H9 (cell line): ENCODE data around the gene ABHD17C. TPM values are rescaled to one million over a fixed set of nuclear protein-coding genes. Genes with fewer than 3 reads are reported as not detected.

Source experiments
- DNase-seq: peaks from one replicate; pipeline ENCODE4 v3.0.0-alpha.2; 2017
- H2AFZ ChIP-seq: one replicate; pipeline ENCODE4 v1.6.1; 2013; ENCODE audit warnings: mild to moderate bottlenecking, low read length, control low read depth, moderate library complexity
- H2AK5ac ChIP-seq: 2 replicates; pipeline ENCODE4 v1.6.1; 2013; ENCODE audit warnings: low read length, control low read depth, mixed read lengths; ENCODE audit not compliant: insufficient read length
- H2BK120ac ChIP-seq: one replicate; pipeline ENCODE4 v1.6.1; 2013; ENCODE audit warnings: low read depth, mild to moderate bottlenecking, low read length, control low read depth, inconsistent platforms; ENCODE audit not compliant: poor library complexity, severe bottlenecking
- H2BK12ac ChIP-seq: 2 replicates; pipeline ENCODE4 v1.6.1; 2013; ENCODE audit warnings: low read length, control low read depth, mixed read lengths, low read depth; ENCODE audit not compliant: insufficient read length
- H2BK15ac ChIP-seq: 2 replicates; pipeline ENCODE4 v1.6.1; 2013; ENCODE audit warnings: low read depth, low read length, control low read depth
- H2BK20ac ChIP-seq: one replicate; pipeline ENCODE4 v1.6.1; 2013; ENCODE audit warnings: low read depth, mild to moderate bottlenecking, low read length, control low read depth, inconsistent platforms; ENCODE audit not compliant: poor library complexity, severe bottlenecking
- H2BK5ac ChIP-seq: 2 replicates; pipeline ENCODE4 v1.6.1; 2013; ENCODE audit warnings: low read length, control low read depth, mixed read lengths; ENCODE audit not compliant: insufficient read length
- H3K14ac ChIP-seq: 2 replicates; pipeline ENCODE4 v1.6.1; 2013; ENCODE audit warnings: low read length, control low read depth; ENCODE audit not compliant: insufficient read depth
- H3K18ac ChIP-seq: 2 replicates; pipeline ENCODE4 v1.6.1; 2013; ENCODE audit warnings: low read depth, mild to moderate bottlenecking, mixed read lengths, low read length, control low read depth; ENCODE audit not compliant: insufficient read length
- H3K23ac ChIP-seq: 2 replicates; pipeline ENCODE4 v1.6.1; 2013; ENCODE audit warnings: low read length, control low read depth, mixed read lengths, low read depth; ENCODE audit not compliant: insufficient read length
- H3K23me2 ChIP-seq: 2 replicates; pipeline ENCODE4 v1.6.1; 2013; ENCODE audit warnings: low read depth, mild to moderate bottlenecking, mixed read lengths, low read length, control low read depth; ENCODE audit not compliant: insufficient read length, poor library complexity, severe bottlenecking
- H3K27ac ChIP-seq: 2 replicates; pipeline ENCODE4 v1.5.1; 2013; ENCODE audit warnings: low read length, control low read depth, mixed read lengths, low read depth; ENCODE audit not compliant: insufficient read length
- H3K27me3 ChIP-seq: 2 replicates; pipeline ENCODE4 v1.6.1; 2013; ENCODE audit warnings: low read length, control low read depth, inconsistent platforms; ENCODE audit not compliant: insufficient read depth
- H3K4ac ChIP-seq: 2 replicates; pipeline ENCODE4 v1.6.1; 2013; ENCODE audit warnings: low read depth, mild to moderate bottlenecking, control low read depth, inconsistent platforms, low read length, moderate library complexity
- H3K4me1 ChIP-seq: 2 replicates; pipeline ENCODE4 v1.6.1; 2013; ENCODE audit warnings: low read length, control low read depth, inconsistent platforms; ENCODE audit not compliant: insufficient read depth
- H3K4me2 ChIP-seq: 2 replicates; pipeline ENCODE4 v1.6.1; 2013; ENCODE audit warnings: low read length, control low read depth, mixed read lengths; ENCODE audit not compliant: insufficient read length, insufficient read depth
- H3K56ac ChIP-seq: 2 replicates; pipeline ENCODE4 v1.6.1; 2013; ENCODE audit warnings: low read depth, mild to moderate bottlenecking, mixed read lengths, low read length, control low read depth; ENCODE audit not compliant: insufficient read length
- H3K79me1 ChIP-seq: 2 replicates; pipeline ENCODE4 v1.6.1; 2013; ENCODE audit warnings: low read depth, mild to moderate bottlenecking, moderate library complexity, low read length, control low read depth, inconsistent platforms; ENCODE audit not compliant: insufficient read depth, poor library complexity, severe bottlenecking
- H3K79me2 ChIP-seq: 2 replicates; pipeline ENCODE4 v1.6.1; 2013; ENCODE audit warnings: low read length, control low read depth, inconsistent platforms; ENCODE audit not compliant: insufficient read depth
- H3K9ac ChIP-seq: 2 replicates; pipeline ENCODE4 v1.6.1; 2013; ENCODE audit warnings: low read length, control low read depth, mixed read lengths; ENCODE audit not compliant: insufficient read length; ENCODE audit errors: extremely low read depth
- H3K9me3 ChIP-seq: one replicate; pipeline ENCODE4 v1.6.1; 2013; ENCODE audit warnings: low read depth, low read length, inconsistent platforms; ENCODE audit not compliant: control insufficient read depth
- H3T11ph ChIP-seq: one replicate; pipeline ENCODE4 v1.6.1; 2013; ENCODE audit warnings: mild to moderate bottlenecking, low read length, control low read depth, inconsistent platforms
- H4K20me1 ChIP-seq: one replicate; pipeline ENCODE4 v1.6.1; 2013; ENCODE audit not compliant: control insufficient read depth, insufficient read length, insufficient read depth
- H4K5ac ChIP-seq: 2 replicates; pipeline ENCODE4 v1.6.1; 2013; ENCODE audit warnings: low read depth, mild to moderate bottlenecking, mixed read lengths, low read length, control low read depth; ENCODE audit not compliant: insufficient read length
- H4K8ac ChIP-seq: replicated peaks from 2 replicates; pipeline ENCODE4 v1.6.1; 2013; ENCODE audit warnings: low read length, control low read depth, mixed read lengths, low read depth; ENCODE audit not compliant: insufficient read length
- H4K91ac ChIP-seq: 2 replicates; pipeline ENCODE4 v1.6.1; 2013; ENCODE audit warnings: low read depth, mild to moderate bottlenecking, moderate library complexity, mixed read lengths, low read length, control low read depth; ENCODE audit not compliant: insufficient read length
- H3K27ac Mint-ChIP-seq, 3 experiments: 2 replicates in 2 of 3; 3 replicates in 1 of 3; pipeline ENCODE4 v1.8.0; 2020 to 2021; ENCODE audit warnings: mixed read lengths in 3 of 3, mild to moderate bottlenecking in 1 of 3, moderate library complexity in 1 of 3
- H3K27me3 Mint-ChIP-seq: 2 replicates; pipeline ENCODE4 v1.8.0; 2021; ENCODE audit warnings: low read depth, mild to moderate bottlenecking, moderate library complexity, mixed read lengths
- H3K36me3 Mint-ChIP-seq, 3 experiments: 2 replicates in 2 of 3; 3 replicates in 1 of 3; pipeline ENCODE4 v1.8.0; 2020 to 2021; ENCODE audit warnings: low read depth in 3 of 3, mixed read lengths in 3 of 3; ENCODE audit not compliant: insufficient read depth in 1 of 3
- H3K4me1 Mint-ChIP-seq, 2 experiments: 2 replicates each; pipeline ENCODE4 v1.8.0; 2020; ENCODE audit warnings: mixed read lengths in 2 of 2
- H3K4me3 Mint-ChIP-seq, 2 experiments: 2 replicates in 1 of 2; 3 replicates in 1 of 2; pipeline ENCODE4 v1.8.0; 2020 to 2021; ENCODE audit warnings: mild to moderate bottlenecking in 2 of 2, mixed read lengths in 2 of 2, moderate library complexity in 1 of 2
- H3K9me3 Mint-ChIP-seq, 2 experiments: 2 replicates in 1 of 2; 3 replicates in 1 of 2; pipeline ENCODE4 v1.8.0; 2020; ENCODE audit warnings: mild to moderate bottlenecking in 2 of 2, mixed read lengths in 2 of 2, moderate library complexity in 1 of 2
- CTCF ChIP-seq: fragments of 200-600 bp; sonication (generic); conservative IDR thresholded peaks from 3 replicates; pipeline ENCODE4 v1.8.0; 2021; ENCODE audit warnings: antibody characterized with exemption, mild to moderate bottlenecking
- total RNA-seq: library from RNA; stranded (reverse); gene quantifications from 2 replicates; pipeline ENCODE4 v1.2.1, GENCODE V29; 2021

The ABHD17C gene
- total RNA-seq, 1 experiment from 2014 or later = 21.5 TPM

GRCh38 chr15:80783260-80783659 lies 88.2 kb downstream of the ABHD17C start:
- H4K20me1 ChIP-seq = no peaks in the 10 kb centered on the region
- H2AK5ac ChIP-seq = no peak overlapping the region
- H3K14ac ChIP-seq = no peak overlapping the region
- peaks cover 55% of the 10 kb centered on the region for H3K27me3 Mint-ChIP-seq
- H3T11ph ChIP-seq = no peak overlapping the region
- H3K23ac ChIP-seq = no peak overlapping the region
- H3K4ac ChIP-seq = no peak overlapping the region
- no peak for DNase-seq
- no peak overlapping the region for H2BK120ac ChIP-seq
- H4K91ac ChIP-seq = no peak overlapping the region
- no peak overlapping the region for H3K4me3 Mint-ChIP-seq
- no peak overlapping the region for H3K18ac ChIP-seq
- no peaks in the 10 kb centered on the region for H3K36me3 Mint-ChIP-seq
- H2BK15ac ChIP-seq = no peak overlapping the region
- H4K8ac ChIP-seq = no peak overlapping the region
- H3K27ac ChIP-seq = no peak overlapping the region
- peaks cover 12% of the 10 kb centered on the region in 2 experiments for H3K4me1 Mint-ChIP-seq
- H3K4me1 ChIP-seq = no peaks in the 10 kb centered on the region
- no peak overlapping the region for H2AFZ ChIP-seq
- no peaks in the 10 kb centered on the region for H3K9me3 Mint-ChIP-seq
- H3K4me2 ChIP-seq = no peak overlapping the region
- no peak for TF ChIP-seq CTCF
- no peak overlapping the region for H3K27ac Mint-ChIP-seq
- H3K9ac ChIP-seq = no peak overlapping the region
- no peaks in the 10 kb centered on the region for H3K79me1 ChIP-seq
- peaks cover 18% of the 10 kb centered on the region for H3K23me2 ChIP-seq
- no peak overlapping the region for H2BK12ac ChIP-seq
- no peak overlapping the region for H2BK20ac ChIP-seq
- no peak overlapping the region for H3K56ac ChIP-seq
- H3K27me3 ChIP-seq = peaks cover 8% of the 10 kb centered on the region; the same call in 1 of the 2 replicates
- no peak overlapping the region for H4K5ac ChIP-seq
- H3K79me2 ChIP-seq = no peaks in the 10 kb centered on the region
- H3K9me3 ChIP-seq = no peaks in the 10 kb centered on the region
- H2BK5ac ChIP-seq = no peak overlapping the region
